ENCODE data around the gene CDKN2AIPNL. TPM values are rescaled to one million over a fixed set of nuclear protein-coding genes. Genes with fewer than 3 reads are reported as not detected.

Gene CDKN2AIPNL
- total RNA-seq, 1 experiment from 2014 or later = 63.0 TPM

- TF ChIP-seq ZBTB33 (IDR thresholded peaks at IDR 0.05; ENCODE audit: extremely low read depth, insufficient replicate concordance, low read length) = no peak
- no peak for TF ChIP-seq ELF1 (IDR thresholded peaks at IDR 0.05; ENCODE audit: borderline replicate concordance, low read depth)
- TF ChIP-seq CBX3 (IDR thresholded peaks at IDR 0.05; ENCODE audit: low read depth) = no peak
- TF ChIP-seq CTCF (IDR thresholded peaks at IDR 0.05 in 2 of 3, conservative IDR thresholded peaks at IDR 0.05 in 1 of 3; ENCODE audit: borderline replicate concordance in 1 of 3, insufficient read depth in 1 of 3, low read depth in 2 of 3, low read length in 2 of 3) = no peak
- TF ChIP-seq CEBPB (IDR thresholded peaks at IDR 0.05; ENCODE audit: low read depth) = no peak
- TF ChIP-seq POLR2A (IDR thresholded peaks at IDR 0.05; ENCODE audit: borderline replicate concordance, extremely low read depth, insufficient read depth, insufficient read length) = no peak
Measured at GRCh38 chr5:134394932-134395331, 16.7 kb downstream of the CDKN2AIPNL start (continued).

GRCh38 chr5:134392301-134392700 lies 19.4 kb downstream of the CDKN2AIPNL start:
- no peak overlapping the region for H3K27ac ChIP-seq (ENCODE audit: low read depth, low read length)
- RAD21 ChIA-PET (ENCODE audit: low non-redundant PET in 1 of 2, low total read pairs in 2 of 2, uncharacterized antibody in 2 of 2, unreplicated experiment in 2 of 2) = interaction anchor here in 1 of 2 experiments (0.6 kb wide), 1 partner anchor 155 kb away, joined by 3 read pairs; no protein-coding TSS in a partner anchor
- 0 out of 2 replicates have a peak, but pooled peaks cover 4% of the 10 kb centered on the region for H4K20me1 ChIP-seq (ENCODE audit: insufficient read depth)
- CTCF ChIA-PET = no interaction called here
- H3K9me3 ChIP-seq (ENCODE audit: control insufficient read depth in 1 of 2, insufficient read depth in 1 of 2, low read depth in 1 of 2, low read length in 2 of 2) = no peaks in the 10 kb centered on the region
- TF ChIP-seq EZH2 (IDR thresholded peaks at IDR 0.05) (no peak), ATF3 (IDR thresholded peaks at IDR 0.05) (no peak)
- H3K4me1 ChIP-seq (ENCODE audit: control insufficient read depth in 1 of 2, insufficient read depth in 2 of 2, low read length in 2 of 2) = peaks cover 0 to 10% of the 10 kb centered on the region in 2 experiments; a peak in 2 of 4 replicates
- POLR2A ChIA-PET = no interaction called here
- no peaks in the 10 kb centered on the region for H3K9me2 ChIP-seq (ENCODE audit: insufficient read depth)
- no peak overlapping the region for H3K4me3 ChIP-seq (replicated peaks in 1 of 2; ENCODE audit: low read depth in 1 of 2, low read length in 2 of 2)
- peaks cover 40 to 42% of the 10 kb centered on the region in 2 experiments for H3K36me3 ChIP-seq (ENCODE audit: control insufficient read depth in 1 of 2, insufficient read depth in 2 of 2, low read length in 2 of 2)
- intact Hi-C loops (cut with micrococcal nuclease) = no loop called here
- peaks cover 4% of the 10 kb centered on the region; the same call in 1 of the 2 replicates for H3K79me2 ChIP-seq (ENCODE audit: insufficient read depth, low read length)
- no peak overlapping the region for H3K9ac ChIP-seq (ENCODE audit: low read length)
- ATAC-seq (no peak), DNase-seq (ENCODE audit: low read depth, low spot score) (no peak)
- H3K4me2 ChIP-seq (ENCODE audit: low read length) = no peak overlapping the region
- BruUV-seq (replicated peaks) = no TSS peak
- no peak overlapping the region for H2AFZ ChIP-seq (ENCODE audit: low read depth, low read length, poor library complexity, severe bottlenecking)
- H3K27me3 ChIP-seq (ENCODE audit: insufficient read depth, low read length) = no peaks in the 10 kb centered on the region
